Sigmoid colon (tissue), 7 donors: ENCODE results near the gene PITX1. TPM values are rescaled to one million over a fixed set of nuclear protein-coding genes. Genes with fewer than 3 reads are reported as not detected.
A peak's percentile ranks its signal among the peaks of the same experiment; 100 is the strongest.

Source experiments
- DNase-seq: peaks from one replicate; pipeline ENCODE4 v3.0.0-alpha.2; 2019
- H3K27ac ChIP-seq, 4 donors: fragments of 200-600 bp; sonication (generic); one replicate each; pipeline ENCODE4 v1.5.1; 2016 to 2019; ENCODE audit warnings: mild to moderate bottlenecking in 1 of 4
- H3K27me3 ChIP-seq, 3 donors: fragments of 200-600 bp; sonication (generic); one replicate each; pipeline ENCODE4 v1.5.1; 2019; ENCODE audit warnings: mild to moderate bottlenecking in 1 of 3
- H3K36me3 ChIP-seq, 4 donors: fragments of 200-600 bp; sonication (generic); one replicate each; pipeline ENCODE4 v1.5.1; 2016 to 2019
- H3K4me1 ChIP-seq, 4 donors: fragments of 200-600 bp; sonication (generic); one replicate each; pipeline ENCODE4 v1.5.1; 2017 to 2019
- H3K4me3 ChIP-seq, 4 donors: fragments of 200-600 bp; sonication (generic); one replicate each; pipeline ENCODE4 v1.5.1; 2017 to 2019; ENCODE audit warnings: mild to moderate bottlenecking in 2 of 4, moderate library complexity in 1 of 4
- H3K9me3 ChIP-seq, 4 donors: fragments of 200-600 bp in 3 of 4; sonication (generic) in 3 of 4; one replicate each; pipeline versions ENCODE4 v1.5.1 to v1.6.1; 2013 to 2019
- EP300 ChIP-seq, 4 donors: sonication (generic); formaldehyde crosslinking; IDR thresholded peaks; one replicate each; pipeline ENCODE4 v1.6.1; 2017; ENCODE audit warnings: antibody characterized with exemption in 4 of 4
- POLR2A ChIP-seq, 2 donors: fragments of 450-650 bp; IDR thresholded peaks; one replicate each; pipeline ENCODE4 v1.6.1; 2016; ENCODE audit warnings: antibody characterized with exemption in 2 of 2, mild to moderate bottlenecking in 2 of 2, moderate library complexity in 2 of 2
- POLR2AphosphoS5 ChIP-seq, 4 donors: sonication (generic); formaldehyde crosslinking; IDR thresholded peaks; one replicate each; pipeline ENCODE4 v1.6.1; 2017; ENCODE audit warnings: antibody characterized with exemption in 4 of 4
- WGBS, 2 donors: extraction: QIAGEN DNeasy Blood & Tissue Kit; methylation state at CpG; one replicate each; pipeline ENCODE4 v1.1.7; 2013; 5-methylcytosine and 5-hydroxymethylcytosine counted together
- intact Hi-C: fragments of 100-400 bp; cut with DNase I; formaldehyde crosslinking; loops from one replicate; pipeline ENCODE4 v1.15.1; 2023
- polyA plus RNA-seq, 3 donors: library from polyadenylated mRNA; stranded (reverse); fragments of 200-250 nt; gene quantifications; one replicate each; pipeline ENCODE4 v1.2.3, GENCODE V29; 2013
- total RNA-seq, 4 donors: library from RNA; depleted of rRNA; stranded (reverse); fragments of >200 nt; gene quantifications; one replicate each; pipeline ENCODE4 v1.1.0, GENCODE V29; 2016
- TF ChIP-seq, protein P1 (sequence below), 4 experiments: fragments of 450-650 bp in 3 of 4; fragments of 200-600 bp in 1 of 4; IDR thresholded peaks; one replicate each; pipeline ENCODE4 v1.5.1; 2016 to 2019; ENCODE audit warnings: antibody characterized with exemption in 4 of 4, mild to moderate bottlenecking in 3 of 4, moderate library complexity in 2 of 4
- donor health status: healthy with polysubstance abuse.
- donor health status: Bipolar disorder and iron deficiency.
- donor health status: healthy.

Gene PITX1
- total and polyA plus RNA-seq, 7 donors = 1.6 to 7.2 (median 5.8) TPM

DNA sequence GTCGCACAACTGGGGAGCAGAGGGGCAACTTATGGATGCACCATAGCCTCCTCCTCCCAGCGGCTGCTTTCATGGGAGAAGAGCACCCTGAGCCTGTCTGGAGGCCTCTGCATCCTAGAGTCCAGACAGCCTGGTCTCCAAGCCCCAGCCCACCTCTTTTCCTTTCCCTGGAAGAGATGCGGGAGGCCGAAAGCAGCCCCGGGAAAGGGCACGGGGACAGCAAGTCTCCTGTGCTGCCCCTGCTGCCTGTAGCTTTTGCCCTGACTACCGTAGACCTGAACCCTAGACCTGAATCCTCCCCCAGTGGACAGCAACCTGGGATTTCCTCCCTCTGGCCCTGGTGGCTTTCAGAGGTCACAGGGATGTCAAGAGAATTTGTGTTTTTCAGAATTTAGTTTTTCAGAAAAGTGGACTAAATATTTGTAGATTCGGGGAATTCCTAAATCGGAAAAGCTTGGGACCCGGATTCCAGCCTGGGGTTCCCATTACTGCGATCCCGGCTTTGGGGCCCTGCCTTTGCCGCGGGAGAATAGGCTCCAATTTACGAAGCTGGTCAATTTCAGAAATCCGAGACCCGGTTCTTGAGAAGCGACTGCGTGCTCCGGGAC is 4.3 kb upstream of the PITX1 start:
- TF ChIP-seq POLR2AphosphoS5 (IDR thresholded peaks at IDR 0.05) = no peak
- no peak for TF ChIP-seq POLR2A (IDR thresholded peaks at IDR 0.05)
- Histone ChIP-seq H3K4me3 (peak overlapping the region in 1 of 4 donors; percentile 29), H3K9me3 (no peaks in the 10 kb centered on the region), H3K36me3 (no peaks in the 10 kb centered on the region), H3K4me1 (peaks cover 0 to 39% (median 35%) of the 10 kb centered on the region in 4 donors), H3K27me3 (peaks cover 59 to 100% (median 83%) of the 10 kb centered on the region in 3 donors), H3K27ac (no peak overlapping the region)
- WGBS, 2 donors = 19 to 25% methylated on average over 20 of the region's 20 CpGs
- no peak for DNase-seq
- intact Hi-C loops = loop anchor here (5.0 kb wide), 1 partner anchor 294 kb away; no protein-coding TSS in a partner anchor

DNA sequence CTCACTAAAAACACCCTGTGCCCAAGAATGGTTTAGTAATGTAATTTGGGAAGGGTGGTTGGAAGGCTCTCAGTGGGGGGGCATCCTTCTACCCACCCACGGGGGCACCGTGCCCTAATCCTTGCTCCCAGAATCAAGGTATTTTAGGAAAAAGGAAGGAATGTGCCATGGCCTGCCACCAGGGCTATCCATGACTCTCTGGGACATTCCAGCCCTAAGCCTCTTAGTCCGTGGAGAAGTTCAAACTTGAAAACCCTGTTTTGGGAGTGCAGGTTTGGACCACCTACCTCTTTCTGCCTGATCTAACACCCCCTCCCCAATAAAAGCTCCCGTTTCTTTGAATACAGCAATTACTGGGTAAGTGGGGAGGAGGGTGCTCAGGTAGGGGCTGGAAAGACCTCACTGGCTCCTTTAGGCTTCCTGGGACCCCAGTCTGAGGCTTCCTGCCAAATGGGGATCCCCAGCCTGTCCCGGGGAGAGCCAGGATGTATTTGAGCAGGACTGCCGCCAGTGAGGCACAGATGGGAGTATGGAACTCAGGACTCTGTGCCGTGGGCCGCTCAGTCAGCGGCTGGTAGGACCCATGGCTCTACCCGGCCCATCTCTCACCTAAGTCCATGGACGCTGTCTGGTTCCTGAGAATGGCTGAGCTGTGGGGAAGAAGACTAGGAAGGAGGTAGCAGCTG is 3.6 kb upstream of the PITX1 start:
- H3K4me1 ChIP-seq = peaks cover 0 to 45% (median 41%) of the 10 kb centered on the region in 4 donors

DNA sequence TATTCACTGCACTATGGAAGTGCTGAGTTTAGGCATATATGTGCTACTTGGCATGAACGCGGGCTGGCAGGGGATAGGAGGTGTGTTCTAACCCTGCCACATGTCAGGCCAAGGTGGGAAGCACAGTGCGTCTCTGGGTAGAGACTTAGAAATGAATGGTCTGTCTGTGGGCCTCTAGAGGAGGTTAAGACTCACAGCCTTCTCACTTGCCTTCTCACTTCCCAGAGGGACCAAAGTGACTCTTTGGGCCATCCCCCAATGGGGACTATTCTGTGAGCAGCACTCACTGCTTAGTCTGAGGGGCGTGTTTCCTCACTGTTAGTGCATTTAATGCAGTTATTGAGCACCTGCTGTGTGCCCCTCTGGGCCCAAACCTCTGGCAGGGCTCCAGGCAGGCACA is 2.4 kb upstream of the PITX1 start:
- H3K4me3 ChIP-seq = no peak overlapping the region
- H3K4me1 ChIP-seq = peaks cover 0 to 54% (median 52%) of the 10 kb centered on the region in 4 donors
- intact Hi-C loops = loop anchor here (5.0 kb wide), 1 partner anchor 296 kb away; no protein-coding TSS in a partner anchor
- H3K9me3 ChIP-seq = no peaks in the 10 kb centered on the region
- peaks cover 76 to 100% (median 98%) of the 10 kb centered on the region in 3 donors for H3K27me3 ChIP-seq
- no peak overlapping the region for H3K27ac ChIP-seq
- TF ChIP-seq EP300 (IDR thresholded peaks at IDR 0.05) (no peak), POLR2A (IDR thresholded peaks at IDR 0.05) (no peak), POLR2AphosphoS5 (IDR thresholded peaks at IDR 0.05) (no peak)
- TF ChIP-seq, protein P1, sequence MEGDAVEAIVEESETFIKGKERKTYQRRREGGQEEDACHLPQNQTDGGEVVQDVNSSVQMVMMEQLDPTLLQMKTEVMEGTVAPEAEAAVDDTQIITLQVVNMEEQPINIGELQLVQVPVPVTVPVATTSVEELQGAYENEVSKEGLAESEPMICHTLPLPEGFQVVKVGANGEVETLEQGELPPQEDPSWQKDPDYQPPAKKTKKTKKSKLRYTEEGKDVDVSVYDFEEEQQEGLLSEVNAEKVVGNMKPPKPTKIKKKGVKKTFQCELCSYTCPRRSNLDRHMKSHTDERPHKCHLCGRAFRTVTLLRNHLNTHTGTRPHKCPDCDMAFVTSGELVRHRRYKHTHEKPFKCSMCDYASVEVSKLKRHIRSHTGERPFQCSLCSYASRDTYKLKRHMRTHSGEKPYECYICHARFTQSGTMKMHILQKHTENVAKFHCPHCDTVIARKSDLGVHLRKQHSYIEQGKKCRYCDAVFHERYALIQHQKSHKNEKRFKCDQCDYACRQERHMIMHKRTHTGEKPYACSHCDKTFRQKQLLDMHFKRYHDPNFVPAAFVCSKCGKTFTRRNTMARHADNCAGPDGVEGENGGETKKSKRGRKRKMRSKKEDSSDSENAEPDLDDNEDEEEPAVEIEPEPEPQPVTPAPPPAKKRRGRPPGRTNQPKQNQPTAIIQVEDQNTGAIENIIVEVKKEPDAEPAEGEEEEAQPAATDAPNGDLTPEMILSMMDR (IDR thresholded peaks at IDR 0.05) = no peak
- no peak for DNase-seq
- H3K36me3 ChIP-seq = no peaks in the 10 kb centered on the region
- WGBS, 2 donors = 68 to 73% methylated on average over 4 of the region's 4 CpGs

More for the DNA sequence above, 3.6 kb upstream of the PITX1 start:
- peaks cover 66 to 100% (median 89%) of the 10 kb centered on the region in 3 donors for H3K27me3 ChIP-seq
- intact Hi-C loops = loop anchor here (5.0 kb wide), 1 partner anchor 295 kb away; no protein-coding TSS in a partner anchor
- H3K27ac ChIP-seq = no peak overlapping the region
- DNase-seq = no peak
- H3K9me3 ChIP-seq = no peaks in the 10 kb centered on the region
- TF ChIP-seq POLR2AphosphoS5 (IDR thresholded peaks at IDR 0.05) (no peak), POLR2A (IDR thresholded peaks at IDR 0.05) (no peak), EP300 (IDR thresholded peaks at IDR 0.05) (no peak)
- TF ChIP-seq, protein P1 (IDR thresholded peaks at IDR 0.05) = no peak
- no peak overlapping the region for H3K4me3 ChIP-seq
- no peaks in the 10 kb centered on the region for H3K36me3 ChIP-seq
- WGBS, 2 donors = 32 to 39% methylated on average over 11 of the region's 11 CpGs

DNA sequence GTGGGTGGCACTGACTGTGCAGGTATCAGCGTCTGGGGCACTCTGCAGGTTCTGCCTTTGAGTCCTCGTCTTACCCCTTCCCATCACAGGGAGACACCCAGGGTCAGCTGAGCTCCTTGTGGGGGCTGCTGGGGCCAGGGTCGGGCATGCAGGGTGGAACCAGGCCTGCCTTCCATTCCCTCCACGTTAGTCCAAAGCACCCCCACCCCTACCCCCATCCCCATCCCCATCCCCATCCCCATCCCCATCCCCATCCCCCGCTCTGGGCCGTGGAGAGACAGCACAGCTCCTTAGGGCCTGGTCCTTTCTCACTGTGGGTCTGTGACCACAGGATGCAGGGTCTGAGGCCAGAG is 1.6 kb upstream of the PITX1 start:
- Histone ChIP-seq H3K4me1 (peaks cover 0 to 61% (median 58%) of the 10 kb centered on the region in 4 donors), H3K4me3 (no peak overlapping the region), H3K9me3 (no peaks in the 10 kb centered on the region), H3K27me3 (peaks cover 84 to 100% (median 98%) of the 10 kb centered on the region in 3 donors), H3K36me3 (no peaks in the 10 kb centered on the region), H3K27ac (no peak overlapping the region)
- DNase-seq = no peak
- WGBS, 2 donors = 56 to 66% methylated on average over 6 of the region's 6 CpGs
- TF ChIP-seq EP300 (IDR thresholded peaks at IDR 0.05) = no peak
- intact Hi-C loops = loop anchor here (5.0 kb wide), 1 partner anchor 297 kb away; no protein-coding TSS in a partner anchor

DNA sequence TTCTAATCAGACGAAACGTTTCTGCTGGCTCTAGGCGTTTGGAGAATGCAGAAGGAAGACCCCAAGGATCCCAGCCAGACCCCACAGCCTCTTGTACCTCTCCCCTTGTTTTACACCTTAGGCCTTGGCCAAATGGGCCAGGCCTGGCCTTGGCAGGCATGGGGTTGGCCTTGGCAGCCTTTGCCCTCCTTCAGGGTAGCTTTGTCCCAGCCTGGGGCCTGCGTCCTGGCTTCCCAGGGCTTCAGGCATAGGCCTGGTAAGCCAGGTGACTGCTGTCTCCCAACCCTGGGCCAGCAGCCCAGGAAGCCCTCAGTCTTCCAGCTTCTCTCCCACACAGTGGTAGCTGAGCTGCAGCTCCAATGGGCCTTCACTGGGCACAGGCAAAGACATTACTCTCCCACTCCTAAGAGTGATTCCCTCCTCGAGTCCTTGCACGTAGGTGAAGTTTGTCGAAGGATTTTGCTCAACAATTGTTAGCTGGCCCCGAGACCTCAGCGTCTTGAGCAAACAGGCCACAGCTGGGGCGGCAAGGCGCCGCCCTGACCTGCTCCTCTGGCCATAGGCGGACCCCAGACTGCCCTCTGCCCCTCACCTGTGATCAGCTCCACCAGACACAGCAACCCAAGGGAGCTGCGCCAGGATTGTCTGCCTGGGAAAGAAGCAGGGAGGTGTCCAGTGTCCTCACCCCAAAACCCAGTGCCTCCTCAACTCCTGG is 1.1 kb upstream of the PITX1 start:
- WGBS, 2 donors = 61 to 76% methylated on average over 14 of the region's 14 CpGs
- intact Hi-C loops = loop anchor here (5.0 kb wide), 2 partner anchors 157 to 297 kb away; no protein-coding TSS in a partner anchor
- no peak for TF ChIP-seq EP300 (IDR thresholded peaks at IDR 0.05)
- TF ChIP-seq POLR2A (IDR thresholded peaks at IDR 0.05) = no peak
- TF ChIP-seq, protein P1 (IDR thresholded peaks at IDR 0.05) = no peak
- no peak for TF ChIP-seq POLR2AphosphoS5 (IDR thresholded peaks at IDR 0.05)
- Histone ChIP-seq H3K4me1 (peaks cover 0 to 61% (median 57%) of the 10 kb centered on the region in 4 donors), H3K4me3 (no peak overlapping the region), H3K27ac (peak overlapping the region in 3 of 4 donors; percentile 1 to 71 (median 27)), H3K9me3 (no peaks in the 10 kb centered on the region), H3K27me3 (peaks cover 85 to 100% (median 98%) of the 10 kb centered on the region in 3 donors), H3K36me3 (no peaks in the 10 kb centered on the region)
- DNase-seq = no peak
